NB4 (cell line): Measurements from ENCODE around the gene SMAD2.

Experiments used
- DNase-seq: peaks from one replicate; pipeline ENCODE4 v3.0.0; 2010; ENCODE audit warnings: low read depth
- H3K4me3 ChIP-seq: one replicate; pipeline ENCODE4 v1.5.1; 2011; ENCODE audit warnings: mild to moderate bottlenecking, low read depth, low read length, moderate library complexity
- MYC ChIP-seq: IDR thresholded peaks from 2 replicates; pipeline ENCODE4 v1.6.1; 2011; ENCODE audit warnings: low read depth, low read length
- POLR2A ChIP-seq: IDR thresholded peaks from 2 replicates; pipeline ENCODE4 v1.6.1; 2011; ENCODE audit warnings: mild to moderate bottlenecking; ENCODE audit not compliant: insufficient read length; ENCODE audit errors: extremely low read depth
- TF ChIP-seq, protein P1 (sequence below): IDR thresholded peaks from one replicate; pipeline ENCODE4 v1.5.1; 2012; ENCODE audit warnings: low read depth, low read length
- TF ChIP-seq, protein P2 (sequence below): IDR thresholded peaks from 2 replicates; pipeline ENCODE4 v1.6.1; 2011; ENCODE audit warnings: low read depth, low read length

Gene SMAD2

DNA sequence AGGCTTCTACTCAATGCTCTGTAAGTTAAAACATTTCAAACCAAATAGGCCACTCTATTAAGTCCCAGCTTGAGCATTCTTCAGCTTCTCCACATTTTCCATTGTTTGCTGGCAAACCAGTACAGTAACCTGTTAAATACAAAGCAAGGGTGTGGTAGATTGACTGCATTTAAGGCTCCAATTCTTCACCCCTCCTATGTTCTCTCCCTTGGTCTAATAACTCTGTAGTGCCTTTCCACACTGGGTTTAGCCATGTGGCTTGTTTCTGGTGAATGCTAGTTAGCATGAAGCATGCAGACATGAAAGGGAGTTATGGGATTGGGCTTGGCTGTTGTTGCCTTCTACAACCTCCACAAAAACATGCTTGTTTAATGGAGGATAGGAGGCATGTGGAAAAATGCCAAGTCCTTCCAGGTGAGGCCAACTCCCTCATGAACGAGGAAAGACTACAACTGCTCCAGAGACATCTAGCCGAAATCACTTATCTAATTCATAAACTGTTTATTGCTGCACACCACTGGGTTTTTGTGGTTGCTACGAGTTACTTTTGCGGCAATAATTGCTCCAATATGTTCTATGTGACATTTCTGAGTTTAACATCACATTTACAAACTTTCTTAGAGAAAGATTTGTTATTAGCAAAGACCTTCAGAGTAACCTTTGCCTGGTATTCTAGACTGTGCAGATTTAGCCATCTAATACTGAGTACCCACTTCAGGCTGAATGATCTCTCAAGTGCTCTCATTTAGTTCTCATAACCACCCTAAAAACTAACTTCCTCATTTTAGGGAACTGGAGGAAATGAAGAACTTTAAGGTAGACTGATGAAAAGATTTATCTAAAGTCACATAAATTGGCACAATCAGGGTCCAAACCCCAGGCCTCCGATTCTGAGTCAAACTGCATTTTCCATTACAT lies 104.0 kb downstream of the SMAD2 start:
- no peak for TF ChIP-seq MYC
- TF ChIP-seq, protein P1, sequence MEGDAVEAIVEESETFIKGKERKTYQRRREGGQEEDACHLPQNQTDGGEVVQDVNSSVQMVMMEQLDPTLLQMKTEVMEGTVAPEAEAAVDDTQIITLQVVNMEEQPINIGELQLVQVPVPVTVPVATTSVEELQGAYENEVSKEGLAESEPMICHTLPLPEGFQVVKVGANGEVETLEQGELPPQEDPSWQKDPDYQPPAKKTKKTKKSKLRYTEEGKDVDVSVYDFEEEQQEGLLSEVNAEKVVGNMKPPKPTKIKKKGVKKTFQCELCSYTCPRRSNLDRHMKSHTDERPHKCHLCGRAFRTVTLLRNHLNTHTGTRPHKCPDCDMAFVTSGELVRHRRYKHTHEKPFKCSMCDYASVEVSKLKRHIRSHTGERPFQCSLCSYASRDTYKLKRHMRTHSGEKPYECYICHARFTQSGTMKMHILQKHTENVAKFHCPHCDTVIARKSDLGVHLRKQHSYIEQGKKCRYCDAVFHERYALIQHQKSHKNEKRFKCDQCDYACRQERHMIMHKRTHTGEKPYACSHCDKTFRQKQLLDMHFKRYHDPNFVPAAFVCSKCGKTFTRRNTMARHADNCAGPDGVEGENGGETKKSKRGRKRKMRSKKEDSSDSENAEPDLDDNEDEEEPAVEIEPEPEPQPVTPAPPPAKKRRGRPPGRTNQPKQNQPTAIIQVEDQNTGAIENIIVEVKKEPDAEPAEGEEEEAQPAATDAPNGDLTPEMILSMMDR = no peak
- TF ChIP-seq, protein P2, sequence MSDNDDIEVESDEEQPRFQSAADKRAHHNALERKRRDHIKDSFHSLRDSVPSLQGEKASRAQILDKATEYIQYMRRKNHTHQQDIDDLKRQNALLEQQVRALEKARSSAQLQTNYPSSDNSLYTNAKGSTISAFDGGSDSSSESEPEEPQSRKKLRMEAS = no peak
- TF ChIP-seq POLR2A = no peak
- no peak for DNase-seq
- H3K4me3 ChIP-seq = no peak overlapping the region

DNA sequence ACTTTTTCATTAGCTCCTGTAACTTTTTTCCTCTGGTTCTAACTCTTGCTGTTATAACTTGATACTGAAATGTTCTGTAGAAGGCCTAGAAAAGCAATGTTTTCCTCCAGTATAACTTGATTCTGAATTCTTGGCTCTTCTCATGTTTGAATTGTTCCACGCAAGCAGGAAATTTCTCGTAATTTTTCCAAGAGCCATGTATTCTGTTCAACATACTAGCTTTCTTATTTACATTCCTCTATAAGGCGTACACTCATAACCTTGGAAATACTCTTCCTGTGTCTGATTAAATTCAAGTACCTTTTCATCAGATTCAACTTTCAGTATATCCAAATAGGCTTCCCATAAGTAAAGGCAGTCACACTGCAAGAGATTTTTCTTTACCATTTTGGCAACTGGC lies 109.1 kb downstream of the SMAD2 start:
- TF ChIP-seq MYC = no peak
- TF ChIP-seq, protein P2 = no peak
- TF ChIP-seq, protein P1 = no peak
- TF ChIP-seq POLR2A = no peak
- DNase-seq = no peak

DNA sequence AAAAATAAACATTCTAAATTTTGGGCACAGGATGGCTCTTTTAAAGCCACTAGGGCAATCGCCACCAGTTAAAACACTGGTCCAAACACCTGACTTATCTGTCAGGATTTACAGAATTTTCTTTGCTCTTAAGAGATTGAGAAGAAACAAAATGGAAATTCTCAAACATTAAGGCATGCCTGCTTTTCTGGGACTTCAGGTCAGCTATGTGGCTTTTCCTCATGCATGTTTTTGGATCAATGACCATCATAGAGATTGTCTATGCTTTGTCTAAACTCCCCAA lies 112.7 kb downstream of the SMAD2 start:
- no peak for DNase-seq
- TF ChIP-seq MYC (no peak), POLR2A (no peak)
- TF ChIP-seq, protein P1 = no peak
- TF ChIP-seq, protein P2 = no peak
- H3K4me3 ChIP-seq = no peak overlapping the region

More for the DNA sequence above, 109.1 kb downstream of the SMAD2 start:
- H3K4me3 ChIP-seq = no peak overlapping the region

DNA sequence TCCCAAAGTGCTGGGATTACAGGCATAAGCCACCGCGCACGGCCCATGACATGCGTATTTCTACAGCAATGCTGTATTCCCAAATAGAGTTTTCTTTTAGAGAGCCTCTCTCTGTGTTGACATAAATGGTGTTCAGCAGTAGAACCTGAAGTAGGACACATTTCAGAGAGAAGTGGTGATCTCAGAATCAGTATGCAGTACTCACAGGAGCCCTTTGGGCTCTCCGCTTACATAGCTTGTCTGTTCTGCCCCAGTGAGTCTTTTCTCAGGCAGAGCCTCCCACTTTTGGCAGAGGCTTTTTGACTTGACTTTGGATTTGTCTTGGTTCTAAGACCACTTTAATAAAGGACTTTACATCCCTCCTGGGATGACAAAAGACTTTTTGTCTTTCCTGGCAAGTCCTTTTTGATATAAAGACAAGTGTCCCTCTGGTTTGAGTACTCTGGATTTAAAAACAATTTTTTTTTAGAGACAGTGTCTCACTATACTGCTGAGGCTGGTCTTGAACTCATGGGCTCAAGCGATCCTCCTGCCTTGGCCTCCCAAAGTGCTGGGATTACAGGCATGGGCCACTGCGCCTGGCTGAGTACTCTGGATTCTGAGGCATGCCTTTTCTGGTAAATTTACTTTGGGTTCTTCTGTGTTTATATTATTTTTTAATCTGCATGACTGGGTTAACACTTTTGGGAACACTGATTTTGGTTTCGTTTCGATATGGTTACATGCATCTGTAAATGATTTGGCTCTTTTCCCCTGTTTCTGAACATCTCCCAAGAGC lies 113.3 kb downstream of the SMAD2 start:
- DNase-seq = no peak
- H3K4me3 ChIP-seq = no peak overlapping the region
- no peak for TF ChIP-seq POLR2A
- TF ChIP-seq, protein P2 = no peak
- no peak for TF ChIP-seq MYC
- TF ChIP-seq, protein P1 = no peak

DNA sequence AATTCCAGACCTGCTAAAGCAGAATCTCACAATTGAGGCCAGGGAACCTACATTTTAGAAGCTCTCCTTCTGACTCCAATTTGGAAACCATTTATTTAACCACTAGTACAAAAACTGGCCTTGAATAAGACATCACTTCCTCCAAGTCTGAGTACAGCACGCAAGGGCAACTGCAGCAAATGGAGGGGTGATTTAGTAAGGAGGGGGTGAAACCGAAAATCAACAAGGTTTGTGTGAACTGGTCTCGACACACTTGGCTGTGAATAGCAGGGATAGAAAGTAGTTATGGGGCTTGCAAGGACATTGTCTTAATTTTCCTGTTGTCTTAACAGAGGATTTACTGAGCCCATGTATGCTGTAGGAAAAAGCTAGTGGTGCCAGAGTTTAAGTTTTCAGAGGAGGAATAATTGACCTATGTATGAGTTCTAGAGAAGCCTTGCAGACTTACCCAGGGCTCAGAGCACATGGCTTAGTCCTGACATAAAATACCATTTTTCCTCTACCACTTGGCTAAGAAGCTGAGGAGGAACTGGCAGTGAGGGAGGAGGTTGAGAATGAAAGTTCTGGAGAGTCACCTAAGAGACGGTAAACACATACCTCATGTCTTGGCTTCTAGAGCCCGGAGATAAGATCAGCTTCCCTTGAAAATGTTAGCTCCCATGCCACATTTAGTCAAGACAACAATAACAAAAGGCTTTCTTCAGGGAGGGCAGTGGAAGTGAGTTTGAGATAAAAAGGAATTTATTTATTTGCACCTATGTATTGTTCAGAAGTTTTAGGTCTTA lies 114.8 kb downstream of the SMAD2 start:
- TF ChIP-seq POLR2A = no peak
- TF ChIP-seq, protein P2 = no peak
- TF ChIP-seq, protein P1 = no peak
- no peak for TF ChIP-seq MYC
- no peak overlapping the region for H3K4me3 ChIP-seq
- no peak for DNase-seq
